ENCODE data around the gene PRRC2B.

Gene PRRC2B

DNA sequence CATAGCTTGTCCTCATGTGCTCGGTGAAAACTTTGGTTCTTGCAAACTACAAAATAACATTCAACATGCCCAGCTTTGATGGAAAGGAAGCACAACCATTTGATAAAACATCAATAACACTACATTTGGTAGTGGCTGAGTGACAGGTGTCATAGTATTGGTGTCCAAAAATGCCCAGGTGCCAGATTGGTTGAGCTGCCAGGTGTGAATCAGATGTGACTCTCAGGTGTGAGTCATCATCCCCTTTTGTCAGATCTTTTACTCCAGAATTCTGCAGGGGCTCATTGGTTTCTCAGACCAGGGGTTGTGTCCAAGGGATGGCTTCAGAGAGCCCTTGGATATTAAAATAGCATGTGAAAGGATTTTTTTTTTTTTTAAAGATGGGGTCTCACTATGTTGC is 86.4 kb downstream of the PRRC2B start:
- Histone ChIP-seq H3K36me3 (ENCODE audit: insufficient read depth, low read length) (peaks cover 96% of the 10 kb centered on the region), H3K27me3 (ENCODE audit: insufficient read depth, low read length) (no peaks in the 10 kb centered on the region), H3K4me3 (ENCODE audit: low read length) (no peak overlapping the region), H3K27ac (ENCODE audit: low read depth, low read length) (no peak overlapping the region), H3K9ac (ENCODE audit: low read depth, low read length) (no peak overlapping the region), H3K4me1 (ENCODE audit: insufficient read depth, low read length) (no peaks in the 10 kb centered on the region), H3K9me3 (ENCODE audit: insufficient read depth, low read depth, low read length) (no peaks in the 10 kb centered on the region)
- 97% methylated on average over 1 of the region's 1 CpG for WGBS

DNA sequence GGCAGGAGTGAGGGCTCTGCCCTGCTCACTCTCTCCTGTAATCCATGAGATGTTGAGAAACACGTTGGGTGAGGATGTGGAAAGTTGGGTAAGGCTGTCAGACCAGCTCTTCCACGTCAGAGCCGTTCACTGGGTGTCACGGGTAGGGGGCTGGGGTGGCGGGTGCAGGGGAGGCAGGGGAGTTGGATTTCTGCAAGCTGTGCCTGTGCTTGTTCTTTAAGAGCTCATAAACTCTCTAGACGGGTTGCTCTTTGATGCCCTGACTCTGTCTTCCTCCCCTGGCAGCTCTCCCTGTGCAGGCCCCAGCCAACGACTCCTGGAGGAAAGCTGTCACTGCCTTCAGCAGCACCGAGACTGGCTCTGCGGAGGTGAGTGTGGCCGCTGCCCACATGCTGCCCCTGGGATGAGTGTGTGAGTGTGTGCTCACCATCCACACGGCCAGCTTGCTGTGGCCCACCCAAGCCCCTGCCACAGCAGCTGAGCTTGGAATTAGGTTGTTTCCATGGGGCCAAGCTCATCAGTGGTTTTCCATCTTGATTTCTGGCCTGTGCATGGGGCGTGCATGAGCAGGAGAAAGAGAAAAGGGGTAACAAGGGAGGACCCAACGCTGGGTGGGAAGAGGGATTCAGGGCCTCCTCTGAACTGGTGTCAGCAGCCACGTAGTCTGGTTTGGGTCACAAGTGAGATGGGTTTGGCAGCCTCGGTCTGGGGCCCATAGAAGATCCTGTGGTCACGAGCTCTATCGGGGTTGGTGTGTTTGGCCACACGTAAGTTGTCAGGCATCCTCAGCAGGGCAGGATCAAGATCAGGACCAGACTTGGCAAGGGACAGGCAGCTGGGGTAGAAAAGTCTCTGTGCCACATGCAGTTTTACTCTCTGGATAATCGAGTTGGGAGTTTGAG is 87.8 kb downstream of the PRRC2B start:
- H3K9me3 ChIP-seq (ENCODE audit: insufficient read depth, low read depth, low read length), result no peaks in the 10 kb centered on the region
- H3K36me3 ChIP-seq (ENCODE audit: insufficient read depth, low read length), result peaks cover 96% of the 10 kb centered on the region
- no peak overlapping the region for H3K9ac ChIP-seq (ENCODE audit: low read depth, low read length)
- no peak overlapping the region for H3K4me3 ChIP-seq (ENCODE audit: low read length)
- H3K27me3 ChIP-seq (ENCODE audit: insufficient read depth, low read length), result no peaks in the 10 kb centered on the region
- H3K27ac ChIP-seq (ENCODE audit: low read depth, low read length), result no peak overlapping the region
- H3K4me1 ChIP-seq (ENCODE audit: insufficient read depth, low read length), result no peaks in the 10 kb centered on the region
- 96% methylated on average over 19 of the region's 19 CpGs for WGBS

DNA sequence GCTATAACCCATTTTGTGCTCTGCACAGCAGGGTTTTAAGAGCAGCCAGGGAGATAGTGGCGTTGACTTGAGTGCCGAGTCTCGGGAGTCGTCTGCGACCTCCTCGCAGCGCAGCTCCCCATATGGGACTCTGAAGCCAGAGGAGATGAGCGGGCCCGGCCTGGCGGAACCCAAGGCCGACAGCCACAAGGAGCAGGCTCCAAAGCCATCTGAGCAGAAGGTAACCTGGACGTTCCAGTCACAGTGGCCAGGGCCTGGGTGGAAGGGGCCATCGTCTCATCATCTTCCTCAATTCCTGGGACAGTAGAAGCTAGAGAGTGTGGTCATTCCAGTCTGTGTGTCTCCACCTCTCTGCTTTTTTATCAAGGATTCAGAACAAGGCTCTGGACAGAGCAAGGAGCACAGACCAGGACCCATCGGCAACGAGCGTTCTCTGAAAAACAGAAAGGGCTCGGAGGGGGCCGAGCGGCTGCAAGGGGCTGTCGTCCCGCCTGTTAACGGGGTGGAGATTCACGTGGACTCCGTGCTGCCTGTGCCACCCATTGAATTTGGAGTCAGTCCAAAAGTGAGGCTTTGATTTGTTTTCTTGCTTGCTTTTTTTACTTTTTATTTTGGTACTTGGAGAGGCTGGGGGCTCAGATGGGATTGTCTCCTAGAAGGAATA is 88.6 kb downstream of the PRRC2B start:
- H3K9me3 ChIP-seq (ENCODE audit: insufficient read depth, low read depth, low read length), result no peaks in the 10 kb centered on the region
- H3K4me1 ChIP-seq (ENCODE audit: insufficient read depth, low read length), result no peaks in the 10 kb centered on the region
- H3K27ac ChIP-seq (ENCODE audit: low read depth, low read length), result no peak overlapping the region
- no peaks in the 10 kb centered on the region for H3K27me3 ChIP-seq (ENCODE audit: insufficient read depth, low read length)
- H3K4me3 ChIP-seq (ENCODE audit: low read length), result no peak overlapping the region
- WGBS, result 95% methylated on average over 24 of the region's 24 CpGs
- no peak overlapping the region for H3K9ac ChIP-seq (ENCODE audit: low read depth, low read length)
- peaks cover 96% of the 10 kb centered on the region for H3K36me3 ChIP-seq (ENCODE audit: insufficient read depth, low read length)

DNA sequence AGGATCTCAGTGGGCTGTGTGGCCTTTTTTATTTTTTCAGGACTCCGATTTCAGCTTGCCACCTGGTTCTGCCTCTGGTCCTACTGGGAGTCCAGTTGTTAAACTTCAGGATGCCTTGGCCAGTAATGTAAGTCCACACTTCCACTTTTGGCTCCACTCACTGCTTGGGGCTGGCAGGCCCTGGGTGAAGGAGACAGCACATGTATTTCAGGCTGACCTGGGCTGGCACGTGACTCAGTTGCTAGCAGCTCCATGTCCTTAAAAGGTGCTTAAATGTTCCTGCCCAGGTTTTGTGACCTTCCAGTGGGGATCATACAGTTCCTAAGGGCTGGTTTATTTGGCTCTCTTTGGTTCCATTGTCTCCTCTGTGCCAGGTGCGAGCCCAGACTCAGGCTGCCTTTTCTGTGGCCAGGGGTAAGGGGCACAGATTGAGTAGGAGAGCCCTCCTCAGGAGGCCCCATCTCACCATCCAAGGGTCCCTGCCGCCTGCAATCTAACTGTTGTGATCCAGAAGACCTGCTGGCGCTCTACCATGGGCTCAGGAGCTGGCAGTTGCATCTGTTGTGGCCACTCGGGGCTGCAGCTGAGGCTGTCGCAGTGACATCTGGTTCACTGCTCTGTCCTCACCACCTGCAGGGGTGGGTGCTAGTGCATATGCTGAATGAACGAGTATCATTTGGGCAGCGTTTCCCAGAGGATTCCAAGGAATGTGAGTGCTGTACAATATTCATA is 89.6 kb downstream of the PRRC2B start:
- H3K4me1 ChIP-seq (ENCODE audit: insufficient read depth, low read length), result no peaks in the 10 kb centered on the region
- 91% methylated on average over 9 of the region's 9 CpGs for WGBS

DNA sequence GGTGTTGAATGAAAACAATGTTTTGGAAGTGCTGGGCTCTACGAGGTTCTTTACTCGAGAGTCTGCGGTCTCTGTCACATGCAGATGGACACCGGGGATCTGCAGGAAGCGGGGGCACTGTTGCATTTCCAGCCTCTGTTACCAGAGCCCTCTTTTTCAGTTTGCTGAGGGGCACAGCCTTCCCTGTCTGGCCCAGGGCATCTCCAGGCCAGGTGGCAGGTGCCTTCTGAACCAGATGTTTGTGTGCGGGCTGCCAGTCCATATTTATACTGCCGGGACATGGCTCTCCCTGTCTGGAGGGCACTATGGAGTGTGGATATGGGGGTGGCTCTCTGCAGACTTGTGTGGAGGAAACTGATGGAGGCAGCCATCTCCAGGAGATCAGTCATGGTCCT is 90.2 kb downstream of the PRRC2B start:
- H3K9me3 ChIP-seq (ENCODE audit: insufficient read depth, low read depth, low read length), result no peaks in the 10 kb centered on the region
- no peaks in the 10 kb centered on the region for H3K27me3 ChIP-seq (ENCODE audit: insufficient read depth, low read length)
- H3K4me1 ChIP-seq (ENCODE audit: insufficient read depth, low read length), result no peaks in the 10 kb centered on the region
- 97% methylated on average over 7 of the region's 7 CpGs for WGBS
- peaks cover 98% of the 10 kb centered on the region for H3K36me3 ChIP-seq (ENCODE audit: insufficient read depth, low read length)
- H3K9ac ChIP-seq (ENCODE audit: low read depth, low read length), result no peak overlapping the region
- H3K27ac ChIP-seq (ENCODE audit: low read depth, low read length), result no peak overlapping the region
- no peak overlapping the region for H3K4me3 ChIP-seq (ENCODE audit: low read length)

More for the DNA sequence above, 89.6 kb downstream of the PRRC2B start:
- no peak overlapping the region for H3K9ac ChIP-seq (ENCODE audit: low read depth, low read length)
- H3K9me3 ChIP-seq (ENCODE audit: insufficient read depth, low read depth, low read length), result no peaks in the 10 kb centered on the region
- peaks cover 98% of the 10 kb centered on the region for H3K36me3 ChIP-seq (ENCODE audit: insufficient read depth, low read length)
- H3K27ac ChIP-seq (ENCODE audit: low read depth, low read length), result no peak overlapping the region
- no peak overlapping the region for H3K4me3 ChIP-seq (ENCODE audit: low read length)
- no peaks in the 10 kb centered on the region for H3K27me3 ChIP-seq (ENCODE audit: insufficient read depth, low read length)

DNA sequence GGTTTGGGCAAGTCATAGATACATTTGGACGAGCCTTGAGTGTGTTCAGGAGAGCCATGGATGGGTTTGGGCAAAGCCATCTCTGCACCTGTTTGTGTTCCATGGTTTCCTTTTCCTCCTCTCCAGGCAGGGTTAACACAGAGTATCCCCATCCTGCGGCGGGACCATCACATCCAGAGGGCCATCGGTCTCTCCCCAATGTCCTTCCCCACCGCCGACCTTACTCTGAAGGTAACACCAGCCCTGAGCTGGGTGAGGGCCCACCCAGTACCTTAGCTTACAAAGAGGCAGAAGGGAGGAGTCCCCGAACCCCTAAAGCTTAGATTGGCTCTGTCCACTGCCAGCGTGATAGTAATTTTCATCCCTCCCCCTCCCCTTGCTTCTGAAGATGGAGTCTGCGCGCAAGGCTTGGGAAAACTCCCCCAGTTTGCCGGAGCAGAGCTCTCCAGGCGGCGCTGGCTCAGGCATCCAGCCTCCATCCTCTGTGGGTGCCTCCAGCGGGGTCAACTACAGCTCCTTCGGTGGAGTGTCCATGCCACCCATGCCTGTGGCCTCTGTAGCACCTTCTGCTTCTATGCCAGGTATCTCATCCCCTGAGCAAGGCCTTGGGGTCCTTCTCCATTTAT is 90.8 kb downstream of the PRRC2B start:
- H3K9ac ChIP-seq (ENCODE audit: low read depth, low read length), result no peak overlapping the region

DNA sequence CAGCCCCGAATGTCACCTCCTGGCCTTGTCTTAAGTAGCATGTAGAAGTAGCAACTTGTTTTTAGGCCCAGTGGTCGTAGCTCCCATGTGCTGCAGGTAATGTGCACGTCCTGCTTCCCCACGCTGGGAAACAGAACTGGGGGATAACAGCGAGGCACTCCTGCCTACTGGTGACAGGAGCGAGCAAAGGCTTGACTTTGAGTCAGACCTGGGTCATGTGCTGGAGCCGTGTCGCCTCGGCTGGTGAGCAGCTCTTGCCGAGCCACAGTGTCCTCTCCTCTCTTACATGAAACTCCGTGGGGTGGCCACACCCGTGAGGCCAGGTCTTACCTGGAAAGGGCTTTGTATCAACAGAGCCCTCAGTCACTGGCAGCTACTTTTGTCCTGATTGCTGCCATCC is 91.3 kb downstream of the PRRC2B start:
- no peak overlapping the region for H3K4me3 ChIP-seq (ENCODE audit: low read length)
- no peaks in the 10 kb centered on the region for H3K4me1 ChIP-seq (ENCODE audit: insufficient read depth, low read length)
- WGBS, result 91% methylated on average over 12 of the region's 12 CpGs
- no peaks in the 10 kb centered on the region for H3K9me3 ChIP-seq (ENCODE audit: insufficient read depth, low read depth, low read length)
- no peak overlapping the region for H3K9ac ChIP-seq (ENCODE audit: low read depth, low read length)
- H3K27ac ChIP-seq (ENCODE audit: low read depth, low read length), result no peak overlapping the region
- H3K36me3 ChIP-seq (ENCODE audit: insufficient read depth, low read length), result peaks cover 98% of the 10 kb centered on the region
- no peaks in the 10 kb centered on the region for H3K27me3 ChIP-seq (ENCODE audit: insufficient read depth, low read length)

More for the DNA sequence above, 90.8 kb downstream of the PRRC2B start:
- H3K27ac ChIP-seq (ENCODE audit: low read depth, low read length), result no peak overlapping the region
- WGBS, result 96% methylated on average over 15 of the region's 15 CpGs
- no peaks in the 10 kb centered on the region for H3K9me3 ChIP-seq (ENCODE audit: insufficient read depth, low read depth, low read length)
- no peak overlapping the region for H3K4me3 ChIP-seq (ENCODE audit: low read length)
- H3K27me3 ChIP-seq (ENCODE audit: insufficient read depth, low read length), result no peaks in the 10 kb centered on the region
- H3K4me1 ChIP-seq (ENCODE audit: insufficient read depth, low read length), result no peaks in the 10 kb centered on the region
- peaks cover 98% of the 10 kb centered on the region for H3K36me3 ChIP-seq (ENCODE audit: insufficient read depth, low read length)

DNA sequence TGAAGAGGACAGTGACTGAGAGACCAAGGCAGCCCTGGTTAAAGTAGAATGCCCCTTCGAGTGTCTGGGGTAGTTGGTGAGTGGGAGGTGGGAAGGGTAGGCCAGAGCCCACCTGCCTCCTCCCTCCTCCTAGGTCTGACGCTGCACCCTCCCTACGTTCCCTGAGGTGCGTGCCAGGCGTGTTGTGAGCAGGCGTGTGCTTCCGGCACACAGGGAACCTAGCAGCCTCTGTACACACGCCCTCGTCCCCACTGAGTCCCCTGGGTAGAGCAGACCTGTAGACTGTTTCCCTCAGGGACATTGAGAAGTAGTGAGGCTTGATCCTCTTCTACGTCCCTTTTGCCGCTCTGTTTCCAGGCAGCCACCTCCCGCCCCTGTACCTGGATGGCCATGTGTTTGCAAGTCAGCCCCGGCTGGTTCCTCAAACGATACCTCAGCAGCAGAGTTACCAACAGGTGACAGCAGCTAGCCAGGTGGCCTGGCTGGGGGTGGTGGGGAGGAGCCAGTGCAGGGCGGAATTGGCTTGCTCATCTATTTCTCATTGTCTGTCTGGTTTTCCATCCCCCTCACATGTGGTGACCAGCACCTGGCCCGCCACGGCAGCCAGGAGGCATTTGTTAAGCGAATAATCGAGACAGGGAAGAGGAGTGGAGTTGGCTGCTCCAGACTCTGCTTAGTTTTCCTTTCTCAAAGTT is 92.0 kb downstream of the PRRC2B start:
- Histone ChIP-seq H3K4me3 (ENCODE audit: low read length) (no peak overlapping the region), H3K27me3 (ENCODE audit: insufficient read depth, low read length) (no peaks in the 10 kb centered on the region), H3K9me3 (ENCODE audit: insufficient read depth, low read depth, low read length) (no peaks in the 10 kb centered on the region), H3K27ac (ENCODE audit: low read depth, low read length) (no peak overlapping the region), H3K4me1 (ENCODE audit: insufficient read depth, low read length) (no peaks in the 10 kb centered on the region), H3K9ac (ENCODE audit: low read depth, low read length) (no peak overlapping the region), H3K36me3 (ENCODE audit: insufficient read depth, low read length) (peaks cover 98% of the 10 kb centered on the region)
- 92% methylated on average over 19 of the region's 19 CpGs for WGBS

DNA sequence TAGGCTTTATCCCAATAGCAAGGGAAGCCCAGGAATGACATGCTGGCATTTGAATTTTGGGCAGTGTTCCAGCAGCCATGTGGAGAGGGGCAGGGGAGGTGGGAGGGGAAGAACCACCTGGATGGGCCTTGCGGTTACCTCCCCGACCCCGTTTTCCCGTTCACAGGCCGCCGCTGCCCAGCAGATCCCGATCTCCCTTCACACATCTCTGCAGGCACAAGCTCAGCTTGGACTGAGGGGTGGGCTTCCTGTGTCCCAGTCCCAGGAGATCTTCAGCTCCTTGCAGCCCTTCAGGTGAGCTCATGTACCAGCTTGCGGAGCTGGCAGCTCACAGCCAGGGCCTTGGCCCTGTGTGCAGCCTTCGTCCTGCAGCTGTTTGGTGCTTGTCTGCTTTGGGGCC is 93.1 kb downstream of the PRRC2B start:
- H3K27ac ChIP-seq (ENCODE audit: low read depth, low read length), result no peak overlapping the region
- no peak overlapping the region for H3K4me3 ChIP-seq (ENCODE audit: low read length)
- no peaks in the 10 kb centered on the region for H3K9me3 ChIP-seq (ENCODE audit: insufficient read depth, low read depth, low read length)
- H3K4me1 ChIP-seq (ENCODE audit: insufficient read depth, low read length), result no peaks in the 10 kb centered on the region
- WGBS, result 99% methylated on average over 9 of the region's 9 CpGs
- no peak overlapping the region for H3K9ac ChIP-seq (ENCODE audit: low read depth, low read length)
- no peaks in the 10 kb centered on the region for H3K27me3 ChIP-seq (ENCODE audit: insufficient read depth, low read length)
- H3K36me3 ChIP-seq (ENCODE audit: insufficient read depth, low read length), result peaks cover 100% of the 10 kb centered on the region

DNA sequence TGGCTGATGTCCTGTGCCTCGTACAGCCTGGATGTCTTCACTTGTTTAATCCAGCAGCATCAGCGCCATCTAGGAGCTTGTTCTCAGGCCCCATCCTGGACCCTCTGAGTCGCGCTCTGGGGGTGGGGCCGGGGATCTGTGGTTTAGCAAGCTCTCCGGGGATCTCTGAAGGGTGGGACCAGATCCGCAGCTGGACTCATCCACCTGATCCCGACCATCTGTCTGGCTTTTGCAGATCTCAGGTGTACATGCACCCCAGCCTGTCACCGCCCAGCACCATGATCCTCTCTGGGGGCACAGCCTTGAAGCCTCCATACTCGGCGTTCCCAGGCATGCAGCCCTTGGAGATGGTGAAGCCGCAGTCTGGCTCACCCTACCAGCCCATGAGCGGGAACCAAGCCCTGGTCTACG is 93.7 kb downstream of the PRRC2B start:
- Histone ChIP-seq H3K4me1 (ENCODE audit: insufficient read depth, low read length) (no peaks in the 10 kb centered on the region), H3K36me3 (ENCODE audit: insufficient read depth, low read length) (peaks cover 100% of the 10 kb centered on the region), H3K27ac (ENCODE audit: low read depth, low read length) (no peak overlapping the region), H3K27me3 (ENCODE audit: insufficient read depth, low read length) (no peaks in the 10 kb centered on the region), H3K9me3 (ENCODE audit: insufficient read depth, low read depth, low read length) (no peaks in the 10 kb centered on the region), H3K4me3 (ENCODE audit: low read length) (no peak overlapping the region), H3K9ac (ENCODE audit: low read depth, low read length) (no peak overlapping the region)
- WGBS, result 94% methylated on average over 14 of the region's 14 CpGs

Measured in HUES64 (cell line).